Measurements from ENCODE around the gene RAB4A. TPM values are rescaled to one million over a fixed set of nuclear protein-coding genes. Genes with fewer than 3 reads are reported as not detected.

Gene RAB4A
- total and polyA plus RNA-seq, 9 of the 15 experiments (the other 6 are each of a cell fraction or from before 2014, with no cell fraction given): 8.3 to 61.0 (median 26.7) TPM

DNA sequence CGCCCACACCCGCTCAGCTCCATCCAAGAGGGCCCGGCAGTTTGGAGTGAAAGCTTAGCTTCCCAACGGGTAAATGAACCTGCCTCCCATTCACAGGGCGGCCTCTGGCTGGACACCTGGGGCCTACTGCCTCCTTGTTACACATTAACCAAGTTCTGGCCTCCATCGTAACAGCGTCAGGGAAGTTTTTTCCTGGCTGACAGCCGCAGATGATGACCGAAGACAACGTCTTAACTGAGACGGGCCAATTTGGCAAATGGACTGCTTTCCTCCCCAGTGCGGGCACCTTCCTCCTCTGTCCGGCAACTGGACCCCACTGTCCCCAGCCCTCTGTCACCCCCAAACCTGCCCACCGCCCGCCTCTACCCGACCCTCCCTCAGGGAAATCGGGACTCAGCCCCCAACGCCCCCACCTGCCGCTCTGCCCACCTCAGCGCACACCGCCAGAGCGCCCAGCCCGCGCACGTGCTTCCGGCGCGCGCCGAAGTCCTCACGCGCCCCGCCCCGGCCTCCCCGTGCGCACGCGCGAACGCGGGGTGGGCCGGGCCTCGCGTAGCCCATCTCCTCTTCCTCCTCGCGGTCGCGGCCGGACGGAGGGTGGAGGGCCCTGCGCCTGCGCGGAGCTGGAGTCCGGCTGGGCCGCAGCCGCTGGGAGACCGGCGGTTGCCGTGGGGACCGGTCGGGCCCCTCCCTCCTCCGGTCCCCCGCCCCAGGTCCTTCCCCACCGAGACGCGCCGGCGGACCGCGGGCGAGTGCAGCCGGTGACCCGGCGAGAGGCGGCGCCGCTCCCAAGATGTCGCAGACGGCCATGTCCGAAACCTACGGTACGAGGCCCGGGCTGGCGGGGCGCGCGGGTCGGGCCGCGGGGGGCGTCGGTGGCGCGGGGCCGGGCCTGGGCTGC is at the start of gene RAB4A (continued):
- TF ChIP-seq ZNF785 (CRISPR knock-in tag; IDR thresholded peaks at IDR 0.05) (no peak), CTBP1 (IDR thresholded peaks at IDR 0.05; ENCODE audit: borderline replicate concordance) (peak; percentile 86), PPARD (CRISPR knock-in tag; IDR thresholded peaks at IDR 0.05) (no peak), ZNF282 (CRISPR knock-in tag; IDR thresholded peaks at IDR 0.05) (peak; percentile 85; the same call in 1 of the 2 replicates), ZNF197 (CRISPR knock-in tag; IDR thresholded peaks at IDR 0.05; ENCODE audit: low read depth) (peak; percentile 83; the same call in 1 of the 2 replicates), CREB3 (tag; conservative IDR thresholded peaks at IDR 0.05; ENCODE audit: low read depth) (no peak), EGR1 (conservative IDR thresholded peaks at IDR 0.05) (peak; percentile 32; the same call in 1 of the 2 replicates), NFE2 (IDR thresholded peaks at IDR 0.05; ENCODE audit: low read depth) (no peak), HNRNPL (IDR thresholded peaks at IDR 0.05; ENCODE audit: low read depth, low read length) (no peak), ZNF280A (IDR thresholded peaks at IDR 0.05; ENCODE audit: low read depth, partially characterized antibody) (no peak)
- TF ChIP-seq, protein P1, sequence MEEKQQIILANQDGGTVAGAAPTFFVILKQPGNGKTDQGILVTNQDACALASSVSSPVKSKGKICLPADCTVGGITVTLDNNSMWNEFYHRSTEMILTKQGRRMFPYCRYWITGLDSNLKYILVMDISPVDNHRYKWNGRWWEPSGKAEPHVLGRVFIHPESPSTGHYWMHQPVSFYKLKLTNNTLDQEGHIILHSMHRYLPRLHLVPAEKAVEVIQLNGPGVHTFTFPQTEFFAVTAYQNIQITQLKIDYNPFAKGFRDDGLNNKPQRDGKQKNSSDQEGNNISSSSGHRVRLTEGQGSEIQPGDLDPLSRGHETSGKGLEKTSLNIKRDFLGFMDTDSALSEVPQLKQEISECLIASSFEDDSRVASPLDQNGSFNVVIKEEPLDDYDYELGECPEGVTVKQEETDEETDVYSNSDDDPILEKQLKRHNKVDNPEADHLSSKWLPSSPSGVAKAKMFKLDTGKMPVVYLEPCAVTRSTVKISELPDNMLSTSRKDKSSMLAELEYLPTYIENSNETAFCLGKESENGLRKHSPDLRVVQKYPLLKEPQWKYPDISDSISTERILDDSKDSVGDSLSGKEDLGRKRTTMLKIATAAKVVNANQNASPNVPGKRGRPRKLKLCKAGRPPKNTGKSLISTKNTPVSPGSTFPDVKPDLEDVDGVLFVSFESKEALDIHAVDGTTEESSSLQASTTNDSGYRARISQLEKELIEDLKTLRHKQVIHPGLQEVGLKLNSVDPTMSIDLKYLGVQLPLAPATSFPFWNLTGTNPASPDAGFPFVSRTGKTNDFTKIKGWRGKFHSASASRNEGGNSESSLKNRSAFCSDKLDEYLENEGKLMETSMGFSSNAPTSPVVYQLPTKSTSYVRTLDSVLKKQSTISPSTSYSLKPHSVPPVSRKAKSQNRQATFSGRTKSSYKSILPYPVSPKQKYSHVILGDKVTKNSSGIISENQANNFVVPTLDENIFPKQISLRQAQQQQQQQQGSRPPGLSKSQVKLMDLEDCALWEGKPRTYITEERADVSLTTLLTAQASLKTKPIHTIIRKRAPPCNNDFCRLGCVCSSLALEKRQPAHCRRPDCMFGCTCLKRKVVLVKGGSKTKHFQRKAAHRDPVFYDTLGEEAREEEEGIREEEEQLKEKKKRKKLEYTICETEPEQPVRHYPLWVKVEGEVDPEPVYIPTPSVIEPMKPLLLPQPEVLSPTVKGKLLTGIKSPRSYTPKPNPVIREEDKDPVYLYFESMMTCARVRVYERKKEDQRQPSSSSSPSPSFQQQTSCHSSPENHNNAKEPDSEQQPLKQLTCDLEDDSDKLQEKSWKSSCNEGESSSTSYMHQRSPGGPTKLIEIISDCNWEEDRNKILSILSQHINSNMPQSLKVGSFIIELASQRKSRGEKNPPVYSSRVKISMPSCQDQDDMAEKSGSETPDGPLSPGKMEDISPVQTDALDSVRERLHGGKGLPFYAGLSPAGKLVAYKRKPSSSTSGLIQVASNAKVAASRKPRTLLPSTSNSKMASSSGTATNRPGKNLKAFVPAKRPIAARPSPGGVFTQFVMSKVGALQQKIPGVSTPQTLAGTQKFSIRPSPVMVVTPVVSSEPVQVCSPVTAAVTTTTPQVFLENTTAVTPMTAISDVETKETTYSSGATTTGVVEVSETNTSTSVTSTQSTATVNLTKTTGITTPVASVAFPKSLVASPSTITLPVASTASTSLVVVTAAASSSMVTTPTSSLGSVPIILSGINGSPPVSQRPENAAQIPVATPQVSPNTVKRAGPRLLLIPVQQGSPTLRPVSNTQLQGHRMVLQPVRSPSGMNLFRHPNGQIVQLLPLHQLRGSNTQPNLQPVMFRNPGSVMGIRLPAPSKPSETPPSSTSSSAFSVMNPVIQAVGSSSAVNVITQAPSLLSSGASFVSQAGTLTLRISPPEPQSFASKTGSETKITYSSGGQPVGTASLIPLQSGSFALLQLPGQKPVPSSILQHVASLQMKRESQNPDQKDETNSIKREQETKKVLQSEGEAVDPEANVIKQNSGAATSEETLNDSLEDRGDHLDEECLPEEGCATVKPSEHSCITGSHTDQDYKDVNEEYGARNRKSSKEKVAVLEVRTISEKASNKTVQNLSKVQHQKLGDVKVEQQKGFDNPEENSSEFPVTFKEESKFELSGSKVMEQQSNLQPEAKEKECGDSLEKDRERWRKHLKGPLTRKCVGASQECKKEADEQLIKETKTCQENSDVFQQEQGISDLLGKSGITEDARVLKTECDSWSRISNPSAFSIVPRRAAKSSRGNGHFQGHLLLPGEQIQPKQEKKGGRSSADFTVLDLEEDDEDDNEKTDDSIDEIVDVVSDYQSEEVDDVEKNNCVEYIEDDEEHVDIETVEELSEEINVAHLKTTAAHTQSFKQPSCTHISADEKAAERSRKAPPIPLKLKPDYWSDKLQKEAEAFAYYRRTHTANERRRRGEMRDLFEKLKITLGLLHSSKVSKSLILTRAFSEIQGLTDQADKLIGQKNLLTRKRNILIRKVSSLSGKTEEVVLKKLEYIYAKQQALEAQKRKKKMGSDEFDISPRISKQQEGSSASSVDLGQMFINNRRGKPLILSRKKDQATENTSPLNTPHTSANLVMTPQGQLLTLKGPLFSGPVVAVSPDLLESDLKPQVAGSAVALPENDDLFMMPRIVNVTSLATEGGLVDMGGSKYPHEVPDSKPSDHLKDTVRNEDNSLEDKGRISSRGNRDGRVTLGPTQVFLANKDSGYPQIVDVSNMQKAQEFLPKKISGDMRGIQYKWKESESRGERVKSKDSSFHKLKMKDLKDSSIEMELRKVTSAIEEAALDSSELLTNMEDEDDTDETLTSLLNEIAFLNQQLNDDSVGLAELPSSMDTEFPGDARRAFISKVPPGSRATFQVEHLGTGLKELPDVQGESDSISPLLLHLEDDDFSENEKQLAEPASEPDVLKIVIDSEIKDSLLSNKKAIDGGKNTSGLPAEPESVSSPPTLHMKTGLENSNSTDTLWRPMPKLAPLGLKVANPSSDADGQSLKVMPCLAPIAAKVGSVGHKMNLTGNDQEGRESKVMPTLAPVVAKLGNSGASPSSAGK (IDR thresholded peaks at IDR 0.05): peak; percentile 99
